HEK293 (cell line): ENCODE results near the gene HOXA3.

Experiments
- CTCF ChIA-PET: fragments of 350-600 bp; formaldehyde crosslinking; extraction: SDS; loops from one replicate; lab custom pipeline; 2021; ENCODE audit warnings: antibody characterized with exemption; lab: Yijun Ruan, JAX
- POLR2A ChIA-PET: fragments of 300-600 bp; formaldehyde crosslinking; extraction: SDS; loops from one replicate; lab custom pipeline; 2020; ENCODE audit warnings: antibody characterized with exemption, inconsistent platforms; lab: Yijun Ruan, JAX
- H3K27ac ChIP-seq: fragments of 200-500 bp; sonication (Bioruptor generic); 2 replicates; pipeline ENCODE4 v1.5.1; 2014; ENCODE audit warnings: low read depth, low read length, control low read depth, inconsistent platforms; ENCODE audit errors: extremely low read depth
- H3K36me3 ChIP-seq, 2 experiments: fragments of 200-500 bp in 1 of 2; sonication (Bioruptor generic) in 1 of 2; 1 replicate in 1 of 2; 2 replicates in 1 of 2; pipeline ENCODE4 v1.5.1; 2014 to 2017; ENCODE audit warnings: inconsistent platforms in 2 of 2, low read length in 2 of 2; ENCODE audit not compliant: control insufficient read depth in 2 of 2, insufficient read depth in 1 of 2
- H3K4me1 ChIP-seq: fragments of 200-500 bp; sonication (Bioruptor generic); 2 replicates; pipeline ENCODE4 v1.5.1; 2014; ENCODE audit warnings: mild to moderate bottlenecking, low read length, inconsistent platforms; ENCODE audit not compliant: control insufficient read depth, insufficient read depth
- H3K4me3 ChIP-seq: 2 replicates; pipeline ENCODE4 v1.5.1; 2011; ENCODE audit warnings: low read depth, mild to moderate bottlenecking, control low read depth, low read length, moderate library complexity
- H3K9me3 ChIP-seq: fragments of 200-500 bp; sonication (Bioruptor generic); 2 replicates; pipeline ENCODE4 v1.5.1; 2014; ENCODE audit warnings: low read depth, low read length, inconsistent platforms; ENCODE audit not compliant: control insufficient read depth, insufficient read depth
- GLIS1 ChIP-seq: fragments of 450-650 bp; formaldehyde crosslinking; IDR thresholded peaks from 2 replicates; pipeline ENCODE4 v1.5.1; 2016; ENCODE audit warnings: missing biosample characterization, missing genetic modification characterization
- HOXD13 ChIP-seq: sonication (generic); formaldehyde crosslinking; IDR thresholded peaks from 2 replicates; pipeline ENCODE4 v1.8.0; 2022; ENCODE audit warnings: missing genetic modification reagents, borderline replicate concordance
- PRDM1 ChIP-seq: fragments of 450-650 bp; formaldehyde crosslinking; IDR thresholded peaks from 2 replicates; pipeline ENCODE4; 2016; ENCODE audit warnings: missing biosample characterization, missing genetic modification characterization
- TRIM28 ChIP-seq: IDR thresholded peaks from 2 replicates; pipeline ENCODE4 v1.6.1; 2011; ENCODE audit warnings: low read length, control low read depth, borderline replicate concordance
- ZFHX2 ChIP-seq: fragments of 450-650 bp; formaldehyde crosslinking; conservative IDR thresholded peaks from 2 replicates; pipeline ENCODE4 v1.5.1; 2016; ENCODE audit warnings: missing biosample characterization, missing genetic modification characterization
- ZNF155 ChIP-seq: fragments of 450-650 bp; formaldehyde crosslinking; IDR thresholded peaks from 2 replicates; pipeline ENCODE4 v1.5.1; 2016; ENCODE audit warnings: missing biosample characterization, missing genetic modification characterization
- ZNF174 ChIP-seq: fragments of 450-650 bp; formaldehyde crosslinking; IDR thresholded peaks from 2 replicates; pipeline ENCODE4 v1.5.0; 2017; ENCODE audit warnings: missing biosample characterization, mild to moderate bottlenecking, missing genetic modification characterization
- ZNF2 ChIP-seq: fragments of 450-650 bp; formaldehyde crosslinking; IDR thresholded peaks from 2 replicates; pipeline ENCODE4 v1.5.1; 2016; ENCODE audit warnings: missing biosample characterization, missing genetic modification characterization
- ZNF221 ChIP-seq: fragments of 450-650 bp; formaldehyde crosslinking; IDR thresholded peaks from 2 replicates; pipeline ENCODE4 v1.5.1; 2017; ENCODE audit warnings: missing biosample characterization, missing genetic modification characterization, borderline replicate concordance
- ZNF48 ChIP-seq: fragments of 450-650 bp; formaldehyde crosslinking; IDR thresholded peaks from 2 replicates; pipeline ENCODE4 v1.5.1; 2016; ENCODE audit warnings: missing biosample characterization, missing genetic modification characterization
- ZNF626 ChIP-seq: fragments of 450-650 bp; sonication (Bioruptor Pico); formaldehyde crosslinking; IDR thresholded peaks from 2 replicates; pipeline ENCODE4 v1.5.1; 2018; ENCODE audit warnings: missing biosample characterization, missing genetic modification characterization, inconsistent platforms
- ZNF677 ChIP-seq: fragments of 450-650 bp; IDR thresholded peaks from 2 replicates; pipeline ENCODE4 v1.5.0; 2018; ENCODE audit warnings: missing biosample characterization, mild to moderate bottlenecking, missing genetic modification characterization, moderate library complexity
- ZNF76 ChIP-seq: fragments of 450-650 bp; formaldehyde crosslinking; IDR thresholded peaks from 2 replicates; pipeline ENCODE4; 2016; ENCODE audit warnings: low read depth, missing biosample characterization, missing genetic modification characterization, borderline replicate concordance
- ZNF843 ChIP-seq: fragments of 450-650 bp; formaldehyde crosslinking; IDR thresholded peaks from 2 replicates; pipeline ENCODE4 v1.5.1; 2016; ENCODE audit warnings: missing biosample characterization, missing genetic modification characterization
- TF ChIP-seq, protein P1 (sequence below): fragments of 450-650 bp; formaldehyde crosslinking; IDR thresholded peaks from 2 replicates; pipeline ENCODE4 v1.5.1; 2016; ENCODE audit warnings: missing biosample characterization, missing genetic modification characterization, borderline replicate concordance
- TF ChIP-seq, protein P2 (sequence below): fragments of 450-650 bp; formaldehyde crosslinking; optimal IDR thresholded peaks from 2 replicates; pipeline ENCODE3; 2016; ENCODE audit warnings: missing biosample characterization, mild to moderate bottlenecking, missing genetic modification characterization
- TF ChIP-seq, protein P3 (sequence below): fragments of 450-650 bp; formaldehyde crosslinking; IDR thresholded peaks from 2 replicates; pipeline ENCODE4 v1.5.1; 2016; ENCODE audit warnings: missing biosample characterization, missing genetic modification characterization
- TF ChIP-seq, protein P4 (sequence below): fragments of 450-650 bp; formaldehyde crosslinking; IDR thresholded peaks from 2 replicates; pipeline ENCODE4 v1.5.1; 2016; ENCODE audit warnings: missing biosample characterization, missing genetic modification characterization
- TF ChIP-seq, protein P5 (sequence below): fragments of 450-650 bp; formaldehyde crosslinking; IDR thresholded peaks from 2 replicates; pipeline ENCODE4 v1.5.0; 2017; ENCODE audit warnings: missing biosample characterization, missing genetic modification characterization, borderline replicate concordance
- TF ChIP-seq, protein P6 (sequence below): fragments of 450-650 bp; formaldehyde crosslinking; IDR thresholded peaks from 2 replicates; pipeline ENCODE4 v1.5.1; 2016; ENCODE audit warnings: missing biosample characterization, missing genetic modification characterization

Gene HOXA3

DNA sequence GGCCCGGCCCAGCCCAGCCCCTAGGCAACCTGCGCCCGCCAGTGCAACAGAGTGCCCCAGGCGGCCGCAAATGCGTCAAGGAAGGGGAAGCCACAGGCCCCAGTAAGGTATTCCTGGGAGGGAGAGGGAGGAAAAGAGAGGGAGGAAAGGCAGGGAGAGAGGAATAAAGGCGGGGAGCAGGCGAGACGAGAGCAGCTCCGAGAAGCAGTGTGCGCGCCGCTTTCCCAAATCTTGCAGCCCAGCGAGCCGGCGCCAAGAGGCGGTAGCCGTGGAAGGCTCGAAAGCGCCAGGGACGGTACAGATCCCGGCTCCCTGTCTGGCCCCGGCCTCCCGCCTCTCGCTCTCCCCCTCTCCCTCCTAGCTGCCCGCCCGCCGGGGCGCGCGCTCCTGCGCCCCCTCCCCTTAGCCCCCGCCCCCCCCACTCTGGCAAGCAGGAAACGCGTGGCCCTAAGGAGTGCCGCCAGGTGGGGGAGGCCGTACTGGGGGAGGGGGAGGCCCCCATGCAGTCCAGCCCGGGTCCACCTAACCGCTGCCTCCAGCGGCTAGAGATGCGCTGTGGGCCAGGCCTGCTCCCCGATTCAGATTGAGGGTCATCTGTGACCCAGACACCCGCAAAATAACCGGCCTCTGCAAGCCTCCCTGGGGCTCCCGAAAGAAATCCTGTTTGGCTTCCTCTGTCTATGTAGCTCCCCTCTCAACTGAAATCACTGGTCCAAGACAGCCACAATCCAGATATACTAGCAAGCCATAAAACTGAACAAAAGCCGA is 17.5 kb upstream of the HOXA3 start:
- Histone ChIP-seq H3K9me3 (no peaks in the 10 kb centered on the region), H3K4me3 (peak overlapping the region; percentile 76), H3K4me1 (peaks cover 8% of the 10 kb centered on the region; the same call in 1 of the 2 replicates), H3K27ac (peak overlapping the region; percentile 100), H3K36me3 (peaks cover 8 to 28% of the 10 kb centered on the region in 2 experiments)
- ChIA-PET CTCF (interaction anchor here (0.8 to 1.9 kb wide), 5 partner anchors 9 to 20 kb away, joined by 3 to 15 read pairs (median 4); no protein-coding TSS in a partner anchor), POLR2A (interaction anchor here (1.0 to 11.2 kb wide), 16 partner anchors 7 to 1314 kb away, joined by 3 to 237 read pairs (median 8); partner anchors contain the start of genes HOXA11, HOXA13 and HOXA7)
- TF ChIP-seq GLIS1 (tag by site-specific recombination), result peak; percentile 72
- no peak for TF ChIP-seq ZNF221 (tag by site-specific recombination)
- TF ChIP-seq ZFHX2 (tag by site-specific recombination), result 0 out of 2 replicates have a peak, but pooled peaks have one; percentile 11
- no peak for TF ChIP-seq ZNF174 (tag by site-specific recombination)
- no peak for TF ChIP-seq TRIM28
- no peak for TF ChIP-seq ZNF2
- TF ChIP-seq, protein P1, sequence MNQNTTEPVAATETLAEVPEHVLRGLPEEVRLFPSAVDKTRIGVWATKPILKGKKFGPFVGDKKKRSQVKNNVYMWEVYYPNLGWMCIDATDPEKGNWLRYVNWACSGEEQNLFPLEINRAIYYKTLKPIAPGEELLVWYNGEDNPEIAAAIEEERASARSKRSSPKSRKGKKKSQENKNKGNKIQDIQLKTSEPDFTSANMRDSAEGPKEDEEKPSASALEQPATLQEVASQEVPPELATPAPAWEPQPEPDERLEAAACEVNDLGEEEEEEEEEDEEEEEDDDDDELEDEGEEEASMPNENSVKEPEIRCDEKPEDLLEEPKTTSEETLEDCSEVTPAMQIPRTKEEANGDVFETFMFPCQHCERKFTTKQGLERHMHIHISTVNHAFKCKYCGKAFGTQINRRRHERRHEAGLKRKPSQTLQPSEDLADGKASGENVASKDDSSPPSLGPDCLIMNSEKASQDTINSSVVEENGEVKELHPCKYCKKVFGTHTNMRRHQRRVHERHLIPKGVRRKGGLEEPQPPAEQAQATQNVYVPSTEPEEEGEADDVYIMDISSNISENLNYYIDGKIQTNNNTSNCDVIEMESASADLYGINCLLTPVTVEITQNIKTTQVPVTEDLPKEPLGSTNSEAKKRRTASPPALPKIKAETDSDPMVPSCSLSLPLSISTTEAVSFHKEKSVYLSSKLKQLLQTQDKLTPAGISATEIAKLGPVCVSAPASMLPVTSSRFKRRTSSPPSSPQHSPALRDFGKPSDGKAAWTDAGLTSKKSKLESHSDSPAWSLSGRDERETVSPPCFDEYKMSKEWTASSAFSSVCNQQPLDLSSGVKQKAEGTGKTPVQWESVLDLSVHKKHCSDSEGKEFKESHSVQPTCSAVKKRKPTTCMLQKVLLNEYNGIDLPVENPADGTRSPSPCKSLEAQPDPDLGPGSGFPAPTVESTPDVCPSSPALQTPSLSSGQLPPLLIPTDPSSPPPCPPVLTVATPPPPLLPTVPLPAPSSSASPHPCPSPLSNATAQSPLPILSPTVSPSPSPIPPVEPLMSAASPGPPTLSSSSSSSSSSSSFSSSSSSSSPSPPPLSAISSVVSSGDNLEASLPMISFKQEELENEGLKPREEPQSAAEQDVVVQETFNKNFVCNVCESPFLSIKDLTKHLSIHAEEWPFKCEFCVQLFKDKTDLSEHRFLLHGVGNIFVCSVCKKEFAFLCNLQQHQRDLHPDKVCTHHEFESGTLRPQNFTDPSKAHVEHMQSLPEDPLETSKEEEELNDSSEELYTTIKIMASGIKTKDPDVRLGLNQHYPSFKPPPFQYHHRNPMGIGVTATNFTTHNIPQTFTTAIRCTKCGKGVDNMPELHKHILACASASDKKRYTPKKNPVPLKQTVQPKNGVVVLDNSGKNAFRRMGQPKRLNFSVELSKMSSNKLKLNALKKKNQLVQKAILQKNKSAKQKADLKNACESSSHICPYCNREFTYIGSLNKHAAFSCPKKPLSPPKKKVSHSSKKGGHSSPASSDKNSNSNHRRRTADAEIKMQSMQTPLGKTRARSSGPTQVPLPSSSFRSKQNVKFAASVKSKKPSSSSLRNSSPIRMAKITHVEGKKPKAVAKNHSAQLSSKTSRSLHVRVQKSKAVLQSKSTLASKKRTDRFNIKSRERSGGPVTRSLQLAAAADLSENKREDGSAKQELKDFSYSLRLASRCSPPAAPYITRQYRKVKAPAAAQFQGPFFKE (tag by site-specific recombination), result no peak
- TF ChIP-seq, protein P2, sequence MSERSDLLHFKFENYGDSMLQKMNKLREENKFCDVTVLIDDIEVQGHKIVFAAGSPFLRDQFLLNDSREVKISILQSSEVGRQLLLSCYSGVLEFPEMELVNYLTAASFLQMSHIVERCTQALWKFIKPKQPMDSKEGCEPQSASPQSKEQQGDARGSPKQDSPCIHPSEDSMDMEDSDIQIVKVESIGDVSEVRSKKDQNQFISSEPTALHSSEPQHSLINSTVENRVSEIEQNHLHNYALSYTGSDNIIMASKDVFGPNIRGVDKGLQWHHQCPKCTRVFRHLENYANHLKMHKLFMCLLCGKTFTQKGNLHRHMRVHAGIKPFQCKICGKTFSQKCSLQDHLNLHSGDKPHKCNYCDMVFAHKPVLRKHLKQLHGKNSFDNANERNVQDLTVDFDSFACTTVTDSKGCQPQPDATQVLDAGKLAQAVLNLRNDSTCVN (tag by site-specific recombination), result peak; percentile 69
- no peak for TF ChIP-seq ZNF48
- TF ChIP-seq, protein P3, sequence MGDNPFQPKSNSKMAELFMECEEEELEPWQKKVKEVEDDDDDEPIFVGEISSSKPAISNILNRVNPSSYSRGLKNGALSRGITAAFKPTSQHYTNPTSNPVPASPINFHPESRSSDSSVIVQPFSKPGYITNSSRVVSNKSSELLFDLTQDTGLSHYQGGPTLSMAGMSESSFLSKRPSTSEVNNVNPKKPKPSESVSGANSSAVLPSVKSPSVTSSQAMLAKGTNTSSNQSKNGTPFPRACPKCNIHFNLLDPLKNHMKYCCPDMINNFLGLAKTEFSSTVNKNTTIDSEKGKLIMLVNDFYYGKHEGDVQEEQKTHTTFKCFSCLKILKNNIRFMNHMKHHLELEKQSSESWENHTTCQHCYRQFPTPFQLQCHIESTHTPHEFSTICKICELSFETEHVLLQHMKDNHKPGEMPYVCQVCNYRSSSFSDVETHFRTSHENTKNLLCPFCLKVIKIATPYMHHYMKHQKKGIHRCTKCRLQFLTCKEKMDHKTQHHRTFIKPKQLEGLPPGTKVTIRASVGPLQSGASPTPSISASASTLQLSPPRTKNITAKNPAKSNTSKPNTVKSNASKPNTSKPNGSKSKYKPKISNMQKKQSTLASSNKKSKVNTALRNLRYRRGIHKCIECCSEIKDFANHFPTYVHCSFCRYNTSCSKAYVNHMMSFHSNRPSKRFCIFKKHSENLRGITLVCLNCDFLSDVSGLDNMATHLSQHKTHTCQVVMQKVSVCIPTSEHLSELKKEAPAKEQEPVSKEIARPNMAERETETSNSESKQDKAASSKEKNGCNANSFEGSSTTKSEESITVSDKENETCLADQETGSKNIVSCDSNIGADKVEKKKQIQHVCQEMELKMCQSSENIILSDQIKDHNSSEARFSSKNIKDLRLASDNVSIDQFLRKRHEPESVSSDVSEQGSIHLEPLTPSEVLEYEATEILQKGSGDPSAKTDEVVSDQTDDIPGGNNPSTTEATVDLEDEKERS (tag by site-specific recombination), result no peak
- TF ChIP-seq, protein P4, sequence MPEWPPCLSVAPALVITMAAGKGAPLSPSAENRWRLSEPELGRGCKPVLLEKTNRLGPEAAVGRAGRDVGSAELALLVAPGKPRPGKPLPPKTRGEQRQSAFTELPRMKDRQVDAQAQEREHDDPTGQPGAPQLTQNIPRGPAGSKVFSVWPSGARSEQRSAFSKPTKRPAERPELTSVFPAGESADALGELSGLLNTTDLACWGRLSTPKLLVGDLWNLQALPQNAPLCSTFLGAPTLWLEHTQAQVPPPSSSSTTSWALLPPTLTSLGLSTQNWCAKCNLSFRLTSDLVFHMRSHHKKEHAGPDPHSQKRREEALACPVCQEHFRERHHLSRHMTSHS, result no peak
- TF ChIP-seq ZNF76 (tag by site-specific recombination), result no peak
- TF ChIP-seq ZNF843 (tag by site-specific recombination), result peak; percentile 20; the same call in 1 of the 2 replicates
- TF ChIP-seq PRDM1, result no peak
- TF ChIP-seq ZNF626, result no peak
- TF ChIP-seq ZNF155 (tag by site-specific recombination), result no peak
- TF ChIP-seq, protein P5, sequence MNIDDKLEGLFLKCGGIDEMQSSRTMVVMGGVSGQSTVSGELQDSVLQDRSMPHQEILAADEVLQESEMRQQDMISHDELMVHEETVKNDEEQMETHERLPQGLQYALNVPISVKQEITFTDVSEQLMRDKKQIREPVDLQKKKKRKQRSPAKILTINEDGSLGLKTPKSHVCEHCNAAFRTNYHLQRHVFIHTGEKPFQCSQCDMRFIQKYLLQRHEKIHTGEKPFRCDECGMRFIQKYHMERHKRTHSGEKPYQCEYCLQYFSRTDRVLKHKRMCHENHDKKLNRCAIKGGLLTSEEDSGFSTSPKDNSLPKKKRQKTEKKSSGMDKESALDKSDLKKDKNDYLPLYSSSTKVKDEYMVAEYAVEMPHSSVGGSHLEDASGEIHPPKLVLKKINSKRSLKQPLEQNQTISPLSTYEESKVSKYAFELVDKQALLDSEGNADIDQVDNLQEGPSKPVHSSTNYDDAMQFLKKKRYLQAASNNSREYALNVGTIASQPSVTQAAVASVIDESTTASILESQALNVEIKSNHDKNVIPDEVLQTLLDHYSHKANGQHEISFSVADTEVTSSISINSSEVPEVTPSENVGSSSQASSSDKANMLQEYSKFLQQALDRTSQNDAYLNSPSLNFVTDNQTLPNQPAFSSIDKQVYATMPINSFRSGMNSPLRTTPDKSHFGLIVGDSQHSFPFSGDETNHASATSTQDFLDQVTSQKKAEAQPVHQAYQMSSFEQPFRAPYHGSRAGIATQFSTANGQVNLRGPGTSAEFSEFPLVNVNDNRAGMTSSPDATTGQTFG (tag by site-specific recombination), result no peak
- TF ChIP-seq, protein P6, sequence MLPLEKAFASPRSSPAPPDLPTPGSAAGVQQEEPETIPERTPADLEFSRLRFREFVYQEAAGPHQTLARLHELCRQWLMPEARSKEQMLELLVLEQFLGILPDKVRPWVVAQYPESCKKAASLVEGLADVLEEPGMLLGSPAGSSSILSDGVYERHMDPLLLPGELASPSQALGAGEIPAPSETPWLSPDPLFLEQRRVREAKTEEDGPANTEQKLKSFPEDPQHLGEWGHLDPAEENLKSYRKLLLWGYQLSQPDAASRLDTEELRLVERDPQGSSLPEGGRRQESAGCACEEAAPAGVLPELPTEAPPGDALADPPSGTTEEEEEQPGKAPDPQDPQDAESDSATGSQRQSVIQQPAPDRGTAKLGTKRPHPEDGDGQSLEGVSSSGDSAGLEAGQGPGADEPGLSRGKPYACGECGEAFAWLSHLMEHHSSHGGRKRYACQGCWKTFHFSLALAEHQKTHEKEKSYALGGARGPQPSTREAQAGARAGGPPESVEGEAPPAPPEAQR (tag by site-specific recombination), result no peak
- no peak for TF ChIP-seq HOXD13 (CRISPR knock-in tag)
- TF ChIP-seq ZNF677 (tag by site-specific recombination), result no peak
